Omental fat pad (tissue), 4 donors: Measurements from ENCODE around the gene CLNK. TPM values are rescaled to one million over a fixed set of nuclear protein-coding genes. Genes with fewer than 3 reads are reported as not detected.

Source experiments
- ATAC-seq: fragments of 150-250 bp; one replicate; pipeline ENCODE4 v1.9.1; 2016; ENCODE audit warnings: mild to moderate bottlenecking, moderate library complexity; ENCODE audit not compliant: low FRiP score
- DNase-seq: peaks from one replicate; pipeline ENCODE4 v3.0.0-alpha.2; 2019; ENCODE audit warnings: low spot score
- total RNA-seq, 4 donors: library from RNA; depleted of rRNA; stranded (reverse); fragments of >200 nt; gene quantifications; one replicate each; pipeline ENCODE4 v1.1.0, GENCODE V29; 2016
- TF ChIP-seq, protein P1 (sequence below), 3 donors: fragments of 450-650 bp; IDR thresholded peaks; one replicate each; pipeline ENCODE4 v1.5.1; 2016 to 2017; ENCODE audit warnings: antibody characterized with exemption in 3 of 3, mild to moderate bottlenecking in 3 of 3, moderate library complexity in 2 of 3

Gene CLNK
- total RNA-seq, 4 donors from 2014 or later = not detected

DNA sequence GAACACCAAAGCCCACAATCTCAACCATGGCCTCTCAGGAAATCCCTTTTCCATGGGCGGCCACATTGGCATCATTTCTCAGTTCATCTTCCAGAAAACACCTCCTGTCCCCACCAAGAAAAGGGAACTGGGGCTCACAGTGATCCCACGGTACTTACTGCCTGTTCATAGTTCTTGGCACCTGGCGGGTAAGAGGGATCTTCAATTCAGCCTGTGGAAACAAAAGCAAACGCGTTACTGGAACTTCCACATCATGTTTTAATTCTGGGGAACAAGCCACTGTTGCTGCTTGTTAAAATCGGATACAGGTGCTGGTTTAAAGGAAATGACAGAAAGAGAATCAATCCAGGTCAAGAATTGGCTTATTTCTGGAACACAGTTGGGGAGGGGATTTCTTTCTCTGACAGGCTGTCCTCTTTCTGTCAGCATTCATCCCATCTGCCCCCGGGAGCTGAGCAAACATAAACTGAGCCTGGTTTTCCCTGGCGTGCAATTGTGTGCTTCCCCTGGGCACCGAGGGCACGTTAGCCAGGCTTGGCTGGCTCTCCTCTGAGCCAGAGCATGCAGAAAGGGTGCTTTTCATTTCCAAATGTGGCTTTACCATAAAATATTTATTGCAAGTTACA is 16.8 kb downstream of the CLNK start:
- TF ChIP-seq, protein P1, sequence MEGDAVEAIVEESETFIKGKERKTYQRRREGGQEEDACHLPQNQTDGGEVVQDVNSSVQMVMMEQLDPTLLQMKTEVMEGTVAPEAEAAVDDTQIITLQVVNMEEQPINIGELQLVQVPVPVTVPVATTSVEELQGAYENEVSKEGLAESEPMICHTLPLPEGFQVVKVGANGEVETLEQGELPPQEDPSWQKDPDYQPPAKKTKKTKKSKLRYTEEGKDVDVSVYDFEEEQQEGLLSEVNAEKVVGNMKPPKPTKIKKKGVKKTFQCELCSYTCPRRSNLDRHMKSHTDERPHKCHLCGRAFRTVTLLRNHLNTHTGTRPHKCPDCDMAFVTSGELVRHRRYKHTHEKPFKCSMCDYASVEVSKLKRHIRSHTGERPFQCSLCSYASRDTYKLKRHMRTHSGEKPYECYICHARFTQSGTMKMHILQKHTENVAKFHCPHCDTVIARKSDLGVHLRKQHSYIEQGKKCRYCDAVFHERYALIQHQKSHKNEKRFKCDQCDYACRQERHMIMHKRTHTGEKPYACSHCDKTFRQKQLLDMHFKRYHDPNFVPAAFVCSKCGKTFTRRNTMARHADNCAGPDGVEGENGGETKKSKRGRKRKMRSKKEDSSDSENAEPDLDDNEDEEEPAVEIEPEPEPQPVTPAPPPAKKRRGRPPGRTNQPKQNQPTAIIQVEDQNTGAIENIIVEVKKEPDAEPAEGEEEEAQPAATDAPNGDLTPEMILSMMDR (IDR thresholded peaks at IDR 0.05) = no peak
- ATAC-seq (no peak), DNase-seq (no peak)

DNA sequence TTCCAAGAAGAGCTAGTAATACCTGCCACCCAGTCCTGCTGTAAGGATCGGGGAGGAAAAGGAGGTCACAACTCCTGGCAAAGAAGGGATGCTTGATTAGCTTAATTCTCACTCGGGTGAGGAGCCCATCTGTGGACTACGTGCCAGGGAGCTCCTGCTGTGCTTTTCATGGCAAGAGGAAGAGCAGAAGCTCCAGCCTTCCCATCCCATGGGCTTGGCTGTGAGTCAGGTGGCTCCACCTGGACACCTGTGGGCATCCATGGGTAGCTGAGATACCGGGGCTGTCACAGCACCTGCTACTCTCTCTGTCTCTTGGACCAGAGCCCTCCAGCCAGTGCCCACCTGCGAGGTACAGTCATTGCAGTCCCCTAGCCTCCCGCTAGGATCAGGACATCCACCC is 18.0 kb downstream of the CLNK start:
- no peak for DNase-seq
- TF ChIP-seq, protein P1 (IDR thresholded peaks at IDR 0.05) = no peak
- no peak for ATAC-seq

DNA sequence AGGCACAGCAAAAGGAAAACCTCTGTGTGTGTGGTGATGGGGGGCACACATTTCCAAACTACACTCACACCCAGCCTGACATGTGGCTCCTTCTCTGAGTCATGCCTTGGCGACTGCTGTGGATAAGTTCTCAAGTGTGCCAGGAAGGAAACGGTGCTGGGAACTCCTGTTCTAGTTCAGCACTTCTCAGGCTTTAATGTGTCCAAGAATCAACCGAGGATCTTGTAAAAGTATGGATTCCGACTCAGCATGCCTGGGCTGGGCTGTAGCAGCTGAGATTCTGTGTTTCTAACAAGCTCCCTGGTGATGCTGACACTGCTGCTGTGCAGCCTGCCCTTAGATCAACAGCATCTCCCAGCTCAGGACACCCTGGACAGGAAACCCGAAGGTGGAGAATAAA is 20.2 kb downstream of the CLNK start:
- ATAC-seq = no peak
- DNase-seq = no peak
- TF ChIP-seq, protein P1 (IDR thresholded peaks at IDR 0.05) = no peak

DNA sequence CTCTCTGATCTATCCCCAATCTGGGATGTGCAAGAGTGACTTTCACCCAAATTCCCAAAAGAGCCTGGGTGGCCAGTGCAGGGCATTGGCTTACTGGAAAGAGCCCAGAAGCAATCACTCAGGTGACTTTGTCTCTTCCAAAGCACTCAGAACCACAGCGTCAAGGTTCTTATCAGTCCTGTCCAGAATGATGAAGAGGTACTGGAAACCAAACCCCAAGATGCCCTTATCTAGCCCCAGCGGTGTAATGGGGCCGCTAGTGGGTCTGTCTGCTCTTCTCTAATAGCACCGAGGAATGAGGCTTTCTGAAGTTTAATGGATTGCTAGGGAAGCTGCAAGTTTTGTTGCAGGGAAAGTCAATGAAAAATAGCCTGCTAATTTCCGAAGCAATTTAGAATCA is 21.6 kb downstream of the CLNK start:
- TF ChIP-seq, protein P1 (IDR thresholded peaks at IDR 0.05) = no peak
- ATAC-seq = no peak
- DNase-seq = no peak

DNA sequence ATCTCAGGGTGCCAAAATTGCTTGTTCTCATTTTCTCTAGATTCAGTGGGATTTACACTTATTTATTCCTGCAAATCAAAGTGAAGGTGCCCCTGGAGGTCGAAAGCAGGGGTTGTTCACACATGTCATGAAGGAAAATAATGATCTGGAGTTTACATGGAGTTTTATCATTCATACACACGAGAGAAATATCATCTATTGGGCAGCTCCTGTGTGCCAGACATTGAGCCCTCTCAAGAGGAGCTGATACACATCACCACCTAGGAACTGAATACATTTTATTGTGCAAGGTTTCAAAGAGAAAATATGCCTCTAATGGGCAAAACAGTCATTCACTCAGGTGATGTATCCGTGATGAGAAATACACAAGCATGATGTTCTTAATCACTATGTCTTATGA is 23.5 kb downstream of the CLNK start:
- no peak for DNase-seq
- ATAC-seq = no peak
- TF ChIP-seq, protein P1 (IDR thresholded peaks at IDR 0.05) = no peak

DNA sequence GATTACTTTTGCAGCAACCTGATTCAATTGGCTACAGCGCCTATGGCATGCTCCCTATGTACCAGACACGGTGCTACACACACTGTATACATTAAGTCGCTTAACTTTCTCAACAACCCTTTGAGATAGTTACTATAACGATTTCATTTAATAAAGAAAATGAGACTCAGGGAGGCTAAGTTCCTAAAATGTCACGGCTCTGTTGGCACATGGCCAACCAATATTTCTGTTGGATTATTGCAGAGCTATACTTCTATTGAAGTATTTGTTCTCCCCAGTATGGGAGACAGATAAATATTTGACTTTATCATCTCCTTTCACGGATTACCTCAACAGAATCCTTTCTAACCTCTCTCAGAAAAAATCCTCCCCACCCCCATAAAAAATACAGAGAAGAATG is 25.3 kb downstream of the CLNK start:
- no peak for ATAC-seq
- no peak for DNase-seq
- TF ChIP-seq, protein P1 (IDR thresholded peaks at IDR 0.05) = no peak

DNA sequence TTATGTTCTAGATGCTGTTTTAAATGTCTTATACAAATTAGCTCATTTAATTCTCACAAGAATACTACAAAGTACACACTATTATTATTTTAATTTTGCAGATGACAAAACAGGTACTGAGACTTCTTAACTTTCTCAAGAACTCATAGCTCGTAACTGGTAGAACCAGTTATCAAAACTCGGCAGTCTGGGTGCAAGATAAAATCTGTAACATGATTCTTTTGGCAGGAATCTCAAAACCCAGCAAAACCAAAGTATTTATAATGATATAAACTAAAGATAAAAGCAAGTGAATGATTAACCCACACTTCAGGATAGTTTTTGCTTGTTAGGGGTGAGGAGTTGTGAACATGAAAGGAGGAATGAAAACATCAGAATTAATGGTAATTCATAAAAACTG is 27.6 kb downstream of the CLNK start:
- TF ChIP-seq, protein P1 (IDR thresholded peaks at IDR 0.05) = no peak
- DNase-seq (no peak), ATAC-seq (no peak)
